Coronary artery (tissue), 2 donors: ENCODE data around the gene KLRK1.

ENCODE experiments used
- DNase-seq: peaks from one replicate; pipeline ENCODE4 v3.0.0-alpha.2; 2017; ENCODE audit warnings: low spot score
- H3K27ac ChIP-seq, 2 donors: fragments of 200-600 bp; sonication (generic); one replicate each; pipeline ENCODE4 v1.5.1; 2016 to 2019
- H3K4me3 ChIP-seq: fragments of 200-600 bp; sonication (generic); 2 replicates; pipeline ENCODE4 v1.5.1; 2016; ENCODE audit warnings: mild to moderate bottlenecking, moderate library complexity
- TF ChIP-seq, protein P1 (sequence below): fragments of 200-600 bp; sonication (generic); IDR thresholded peaks from one replicate; pipeline ENCODE4 v1.5.1; 2019; ENCODE audit warnings: antibody characterized with exemption

KLRK1 gene

GRCh38 chr12:10366875-10367274 is 23.0 kb downstream of the KLRK1 start:
- TF ChIP-seq, protein P1, sequence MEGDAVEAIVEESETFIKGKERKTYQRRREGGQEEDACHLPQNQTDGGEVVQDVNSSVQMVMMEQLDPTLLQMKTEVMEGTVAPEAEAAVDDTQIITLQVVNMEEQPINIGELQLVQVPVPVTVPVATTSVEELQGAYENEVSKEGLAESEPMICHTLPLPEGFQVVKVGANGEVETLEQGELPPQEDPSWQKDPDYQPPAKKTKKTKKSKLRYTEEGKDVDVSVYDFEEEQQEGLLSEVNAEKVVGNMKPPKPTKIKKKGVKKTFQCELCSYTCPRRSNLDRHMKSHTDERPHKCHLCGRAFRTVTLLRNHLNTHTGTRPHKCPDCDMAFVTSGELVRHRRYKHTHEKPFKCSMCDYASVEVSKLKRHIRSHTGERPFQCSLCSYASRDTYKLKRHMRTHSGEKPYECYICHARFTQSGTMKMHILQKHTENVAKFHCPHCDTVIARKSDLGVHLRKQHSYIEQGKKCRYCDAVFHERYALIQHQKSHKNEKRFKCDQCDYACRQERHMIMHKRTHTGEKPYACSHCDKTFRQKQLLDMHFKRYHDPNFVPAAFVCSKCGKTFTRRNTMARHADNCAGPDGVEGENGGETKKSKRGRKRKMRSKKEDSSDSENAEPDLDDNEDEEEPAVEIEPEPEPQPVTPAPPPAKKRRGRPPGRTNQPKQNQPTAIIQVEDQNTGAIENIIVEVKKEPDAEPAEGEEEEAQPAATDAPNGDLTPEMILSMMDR, result no peak
- H3K27ac ChIP-seq, result peak overlapping the region; percentile 85 to 95
- H3K4me3 ChIP-seq, result no peak overlapping the region
- DNase-seq, result no peak

DNA sequence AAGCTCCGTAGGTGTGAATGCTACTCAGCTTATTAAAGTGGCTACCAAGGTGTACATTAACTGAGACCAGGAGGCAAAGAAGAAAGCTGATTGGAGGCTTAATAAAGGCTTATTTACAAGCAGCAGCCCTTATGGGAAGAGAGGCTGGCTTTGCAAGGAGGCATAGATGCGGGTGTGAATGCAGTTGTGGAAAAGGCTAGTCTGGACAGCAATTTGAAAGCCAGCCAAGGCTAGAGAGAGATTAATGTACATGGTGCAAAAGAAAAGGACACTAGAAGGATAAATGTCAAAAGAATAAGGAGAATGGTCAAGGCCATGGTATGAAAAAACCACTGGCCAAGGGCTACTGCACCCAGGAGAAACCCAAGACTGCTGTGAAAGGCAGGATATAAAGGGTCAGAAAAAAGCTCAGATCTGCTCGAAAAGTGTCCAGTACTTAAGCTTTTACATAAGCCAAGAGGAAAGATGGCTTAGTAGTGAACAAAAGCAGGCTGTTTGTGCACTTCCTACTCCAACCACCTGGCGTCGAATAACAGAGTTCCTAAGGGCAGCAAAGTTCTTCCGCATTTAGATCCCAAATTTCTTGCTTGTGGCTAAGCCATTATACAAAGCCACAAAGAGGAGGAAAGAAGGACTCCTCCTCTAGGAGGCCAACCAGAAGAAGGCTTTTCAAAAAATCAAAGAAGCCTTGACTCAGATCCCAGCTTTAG is 24.0 kb downstream of the KLRK1 start:
- H3K4me3 ChIP-seq, result peak overlapping the region; percentile 85
- H3K27ac ChIP-seq, result peak overlapping the region; percentile 85 to 95
- DNase-seq, result no peak
- TF ChIP-seq, protein P1, result no peak

GRCh38 chr12:10364815-10365622 is 24.8 kb downstream of the KLRK1 start:
- TF ChIP-seq, protein P1, result no peak
- peak overlapping the region; percentile 85 for H3K4me3 ChIP-seq
- peak overlapping the region; percentile 85 to 95 for H3K27ac ChIP-seq
- DNase-seq, result no peak

GRCh38 chr12:10363914-10364814 is 25.7 kb downstream of the KLRK1 start:
- TF ChIP-seq, protein P1, result no peak
- DNase-seq, result no peak
- peak overlapping the region; percentile 85 for H3K4me3 ChIP-seq
- H3K27ac ChIP-seq, result peak overlapping the region; percentile 85 to 95

- Histone ChIP-seq H3K4me3 (peak overlapping the region; percentile 85), H3K27ac (peak overlapping the region; percentile 85 to 95)
- TF ChIP-seq, protein P1, result no peak
- no peak for DNase-seq
Observed at GRCh38 chr12:10363658-10363913, 26.3 kb downstream of the KLRK1 start.

- Histone ChIP-seq H3K27ac (peak overlapping the region; percentile 6 to 95), H3K4me3 (peak overlapping the region; percentile 85)
- TF ChIP-seq, protein P1, result no peak
- DNase-seq, result no peak
Observed at GRCh38 chr12:10362828-10363657, 26.8 kb downstream of the KLRK1 start.
